AG10803 (cell line): ENCODE data around the gene HS1BP3.

Source experiments
- DNase-seq: peaks from one replicate; pipeline ENCODE4 v3.0.0; 2010; ENCODE audit warnings: low read depth
- H3K4me3 ChIP-seq: 2 replicates; pipeline ENCODE4 v1.5.1; 2011; ENCODE audit warnings: mild to moderate bottlenecking, low read length, control low read depth
- CTCF ChIP-seq: conservative IDR thresholded peaks from 2 replicates; pipeline ENCODE4 v1.5.1; 2011; ENCODE audit warnings: mild to moderate bottlenecking, low read length, control low read depth, inconsistent platforms

The HS1BP3 gene

GRCh38 chr2:20626698-20627513 lies 24.0 kb downstream of the HS1BP3 start:
- no peak overlapping the region for H3K4me3 ChIP-seq
- DNase-seq, result no peak
- TF ChIP-seq CTCF, result no peak

- DNase-seq, result no peak
- no peak for TF ChIP-seq CTCF
- no peak overlapping the region for H3K4me3 ChIP-seq
Observed at GRCh38 chr2:20626392-20626697, 24.6 kb downstream of the HS1BP3 start.

DNA sequence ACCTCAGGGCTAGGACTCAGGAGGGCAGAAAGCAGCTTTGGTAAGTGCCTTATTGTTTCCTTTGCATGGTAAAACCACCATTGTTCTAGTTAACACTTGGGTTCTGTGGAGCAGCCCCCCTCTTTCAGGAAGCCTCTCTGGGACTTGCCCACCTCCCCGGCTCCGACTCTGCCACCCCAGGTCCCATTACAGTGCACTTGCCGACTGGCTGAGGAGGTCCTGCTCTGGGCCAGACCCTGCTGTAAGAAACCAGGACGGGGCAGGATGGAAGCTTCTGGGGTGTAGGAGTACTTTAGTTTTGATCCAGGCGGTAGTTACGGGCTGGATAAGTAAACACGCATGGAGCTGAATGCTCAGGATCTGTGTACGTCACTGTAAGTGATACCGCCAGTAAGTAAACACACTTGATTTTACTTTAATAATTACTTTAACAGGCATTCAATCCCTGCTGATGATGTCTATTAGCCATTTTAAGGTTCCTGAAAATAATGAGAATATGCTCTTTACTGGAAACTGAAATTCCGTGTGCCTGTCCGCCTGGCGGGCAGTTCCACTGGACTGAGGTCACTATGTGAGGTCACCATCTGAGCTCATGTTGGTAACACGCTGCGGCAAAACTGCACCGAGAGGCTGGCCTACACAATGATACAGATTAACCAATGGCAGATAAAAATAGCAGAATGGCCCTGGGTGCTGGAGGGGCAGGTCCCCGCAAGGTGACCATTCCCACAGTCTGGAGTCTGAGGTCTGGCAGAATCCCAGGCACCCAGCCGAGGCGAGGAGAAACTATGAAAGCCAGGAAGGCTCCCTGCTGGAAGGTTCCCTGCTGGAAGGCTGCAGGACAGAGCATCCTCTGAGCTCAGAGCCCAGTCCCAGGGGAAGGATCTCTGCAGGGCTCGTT lies 25.2 kb downstream of the HS1BP3 start:
- TF ChIP-seq CTCF, result no peak
- no peak for DNase-seq
- no peak overlapping the region for H3K4me3 ChIP-seq

DNA sequence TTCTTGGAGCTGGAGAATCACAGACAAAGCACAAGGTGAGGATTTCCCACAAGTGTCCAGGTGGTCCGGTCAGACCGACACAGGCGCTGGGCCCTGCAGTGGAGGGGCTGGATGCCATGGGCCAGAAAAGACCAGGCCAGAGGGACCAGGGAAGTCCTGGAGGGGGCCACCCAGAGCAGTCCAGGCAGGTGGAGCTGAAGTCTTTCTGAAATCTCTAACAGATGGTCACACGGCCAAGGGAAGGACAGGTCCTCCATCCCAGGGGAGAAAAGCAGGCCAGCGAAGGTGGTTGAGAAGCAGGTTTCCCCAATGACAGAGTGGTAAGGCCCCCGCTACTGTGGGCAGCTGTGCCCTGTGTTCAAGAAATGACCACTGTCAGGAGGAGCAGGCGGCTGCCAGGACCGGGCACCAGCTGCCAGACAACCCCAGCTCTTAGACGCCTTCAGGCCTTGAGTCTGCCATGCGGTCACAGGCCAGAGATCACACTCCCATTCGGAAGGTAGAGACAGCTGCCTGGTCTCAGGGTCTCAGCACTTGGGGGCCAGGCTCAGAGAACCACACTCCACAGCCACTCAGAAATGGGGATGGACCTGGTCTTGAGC lies 25.9 kb downstream of the HS1BP3 start:
- DNase-seq, result no peak
- H3K4me3 ChIP-seq, result no peak overlapping the region
- TF ChIP-seq CTCF, result no peak

DNA sequence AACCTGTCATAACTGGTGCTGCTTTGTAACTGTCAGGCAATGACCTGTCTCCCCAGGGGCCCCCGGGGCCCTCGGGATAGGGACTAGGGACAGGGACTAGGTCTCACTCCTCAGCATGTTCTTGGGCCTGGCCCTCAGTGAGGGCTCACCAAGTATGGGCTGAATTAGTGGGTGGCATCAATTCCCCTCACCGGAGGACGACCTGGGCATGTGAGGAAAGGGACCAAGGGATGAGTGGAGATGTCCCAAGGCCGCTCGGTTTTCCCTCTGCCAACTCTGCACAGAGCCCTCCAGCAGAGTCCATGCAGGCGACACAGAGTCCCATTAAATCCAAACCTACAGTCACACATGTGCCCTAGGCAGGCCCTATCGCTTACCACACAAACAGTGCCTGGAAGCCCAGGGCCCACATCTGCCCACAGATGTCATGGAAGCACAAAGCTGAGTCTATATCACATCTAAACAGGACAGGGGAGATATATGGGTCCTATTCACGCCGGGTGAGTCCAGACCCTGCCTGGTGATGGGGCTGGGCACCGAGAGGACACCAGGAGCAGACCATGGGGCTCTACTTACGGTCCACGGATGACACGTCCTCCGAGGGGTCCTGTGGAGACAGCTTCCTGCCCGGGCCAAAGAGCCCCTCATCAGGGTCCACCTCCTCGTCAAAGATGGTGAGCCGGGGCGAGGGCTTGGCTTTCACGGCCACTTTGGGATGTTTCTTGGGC lies 26.6 kb downstream of the HS1BP3 start:
- no peak for DNase-seq
- H3K4me3 ChIP-seq, result no peak overlapping the region
- no peak for TF ChIP-seq CTCF

- DNase-seq, result no peak
- TF ChIP-seq CTCF, result no peak
- H3K4me3 ChIP-seq, result no peak overlapping the region
Observed at GRCh38 chr2:20623741-20624155, 27.1 kb downstream of the HS1BP3 start.
